ENCODE results near the gene UCKL1.
"Not testable (repeated sequence)": the region's sequence is repeated elsewhere in the genome, so short reads cannot be mapped to it uniquely, and the experiment has no call there.

The UCKL1 gene

GRCh38 chr20:63955827-63956663 lies at the start of gene UCKL1:
Gene UCKL1 (minus strand): TSS chr20:63956416. CDS start chr20:63956372, 44 bp downstream.
- DNase-seq: peak; percentile 69

- DNase-seq: no peak
Measured at GRCh38 chr20:64005394-64005793, 49.2 kb upstream of the UCKL1 start.

- no peak for DNase-seq
Measured at GRCh38 chr20:64003960-64004725, 47.9 kb upstream of the UCKL1 start.

GRCh38 chr20:64001607-64002011 lies 45.4 kb upstream of the UCKL1 start:
- peak; percentile 27 for DNase-seq

- no peak for DNase-seq
Measured at GRCh38 chr20:64000906-64001305, 44.7 kb upstream of the UCKL1 start.

- no peak for DNase-seq
Measured at GRCh38 chr20:63982937-63983336, 26.7 kb upstream of the UCKL1 start.

GRCh38 chr20:63980806-63981728 lies 24.9 kb upstream of the UCKL1 start, which contains the start of gene PRPF6:
Gene PRPF6 (plus strand): TSS chr20:63981132. CDS start chr20:63981246, 114 bp downstream.
- peak; percentile 93 for DNase-seq

GRCh38 chr20:63980317-63980805 lies 24.1 kb upstream of the UCKL1 start:
- DNase-seq: peak; percentile 19

- DNase-seq: no peak
Measured at GRCh38 chr20:63979557-63980316, 23.5 kb upstream of the UCKL1 start, which contains the start of gene SAMD10. Gene SAMD10 (minus strand): TSS chr20:63979642. CDS start chr20:63979467, 175 bp downstream.

GRCh38 chr20:63979229-63979556 lies 23.0 kb upstream of the UCKL1 start:
- DNase-seq: no peak

- DNase-seq: peak; percentile 38
Measured at GRCh38 chr20:63978319-63979228, 22.4 kb upstream of the UCKL1 start.

- no peak for DNase-seq
Measured at GRCh38 chr20:63977739-63978276, 21.6 kb upstream of the UCKL1 start.

GRCh38 chr20:63976980-63977738 lies 20.9 kb upstream of the UCKL1 start:
- DNase-seq: no peak

- DNase-seq: not testable (repeated sequence)
Measured at GRCh38 chr20:63976511-63976910, 20.3 kb upstream of the UCKL1 start.

- DNase-seq: peak; percentile 88
Measured at GRCh38 chr20:63974402-63975200, 18.4 kb upstream of the UCKL1 start.

GRCh38 chr20:63973636-63974401 lies 17.6 kb upstream of the UCKL1 start:
- DNase-seq: peak; percentile 73

- no peak for DNase-seq
Measured at GRCh38 chr20:63973160-63973479, 16.9 kb upstream of the UCKL1 start.
